Frontal cortex (tissue), 4 donors: ENCODE results near the gene MARVELD1. TPM values are rescaled to one million over a fixed set of nuclear protein-coding genes. Genes with fewer than 3 reads are reported as not detected.

ENCODE experiments used
- DNase-seq, 2 donors: peaks; one replicate each; pipeline ENCODE4 v3.0.0; 2012; ENCODE audit warnings: low spot score in 2 of 2
- FAIRE-seq: peaks from 2 replicates; lab custom pipeline; 2012; peaks lifted over from hg19 to GRCh38; lab: Jason Lieb, UNC
- total RNA-seq: library from RNA; depleted of rRNA; stranded (reverse); fragments of >200 nt; gene quantifications from one replicate; pipeline ENCODE4 v1.2.3, GENCODE V29; 2014
- donor health status: control.
- donor health status: control.
- donor health status: control.

MARVELD1 gene
- total RNA-seq, 1 donor from 2014 or later: 6.1 TPM

GRCh38 chr10:97743169-97743943 lies 29.8 kb downstream of the MARVELD1 start:
- DNase-seq (no peak), FAIRE-seq (no peak)

DNA sequence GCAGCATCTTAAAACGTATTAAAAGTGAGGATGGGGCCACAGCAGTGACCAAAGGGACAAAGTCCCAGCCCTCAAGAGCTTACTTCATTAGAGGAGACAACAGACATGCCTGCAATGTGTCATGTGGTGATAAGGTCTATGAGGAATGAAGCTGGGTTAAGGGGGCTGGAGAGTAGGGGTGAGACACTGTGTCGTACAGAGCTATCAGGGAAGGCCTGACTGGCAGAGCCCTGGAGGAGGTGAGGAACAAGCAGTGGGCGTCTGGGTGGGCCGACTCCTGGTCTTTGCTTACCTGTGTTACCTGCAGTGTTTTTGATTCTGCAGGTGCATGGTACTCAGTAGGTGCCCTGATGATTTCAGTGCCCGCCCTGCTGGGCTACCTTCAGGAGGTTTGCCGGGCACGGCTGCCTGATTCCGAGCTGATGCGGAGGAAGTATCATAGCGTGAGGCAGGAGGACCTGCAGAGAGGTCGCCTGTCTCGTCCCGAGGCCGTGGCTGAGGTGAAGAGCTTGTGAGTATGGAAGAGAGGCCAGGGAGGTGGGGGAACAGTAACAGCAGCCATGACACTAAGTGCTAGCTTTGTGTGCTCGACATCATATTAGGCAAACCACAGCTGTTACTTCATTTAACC lies 31.0 kb downstream of the MARVELD1 start:
- FAIRE-seq: no peak
- DNase-seq: no peak

- DNase-seq: no peak
- no peak for FAIRE-seq
These were observed 34.0 kb downstream of the MARVELD1 start for GRCh38 chr10:97747573-97747972.

GRCh38 chr10:97748116-97748515 lies 34.6 kb downstream of the MARVELD1 start:
- FAIRE-seq: no peak
- DNase-seq: no peak

- DNase-seq: no peak
- no peak for FAIRE-seq
These were observed 39.4 kb downstream of the MARVELD1 start for GRCh38 chr10:97752956-97753355.

DNA sequence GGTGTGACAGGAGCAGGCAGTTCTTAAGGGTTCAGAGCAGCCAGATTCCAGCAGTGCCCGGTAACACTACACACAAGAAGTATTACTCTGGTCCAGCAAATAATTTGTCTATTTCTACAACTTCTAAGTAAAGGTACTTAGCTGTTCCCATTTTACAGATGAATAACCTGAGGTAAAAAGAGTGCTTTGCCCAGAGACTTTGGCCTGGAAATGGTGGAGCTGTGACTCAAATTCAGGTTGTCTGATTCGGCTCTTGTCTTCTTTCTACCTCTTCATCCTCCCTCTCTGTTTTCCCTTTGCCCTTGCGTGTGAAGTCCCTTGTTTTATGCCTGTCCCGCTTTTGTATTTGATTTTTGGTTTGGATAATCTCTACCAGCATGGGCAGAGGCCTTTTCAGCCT lies 41.2 kb downstream of the MARVELD1 start:
- no peak for FAIRE-seq

DNA sequence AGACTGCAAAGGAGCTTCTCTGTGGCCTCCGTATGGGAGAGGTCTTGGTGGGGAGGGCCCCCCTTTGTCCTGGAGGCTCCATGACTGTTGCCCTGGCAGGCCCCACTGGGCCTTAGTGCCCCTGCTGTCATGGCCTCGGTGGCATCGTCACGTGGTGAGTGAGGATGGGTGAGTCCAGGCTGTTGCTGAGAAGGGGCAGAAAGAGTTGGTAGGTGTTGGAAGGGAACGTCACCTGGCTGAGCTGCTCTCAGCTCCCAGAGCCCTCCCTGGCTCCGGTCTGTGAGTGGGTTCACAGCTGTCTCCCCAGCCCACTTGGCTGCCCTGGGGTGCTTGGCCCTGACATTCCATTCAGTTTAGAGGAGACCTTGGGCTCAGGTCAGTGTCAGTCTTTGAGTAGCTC lies 42.2 kb downstream of the MARVELD1 start:
- DNase-seq (no peak), FAIRE-seq (no peak)

More for the DNA sequence above, 41.2 kb downstream of the MARVELD1 start:
- DNase-seq: no peak

- no peak for FAIRE-seq
- DNase-seq: no peak
These were observed 43.9 kb downstream of the MARVELD1 start for GRCh38 chr10:97757471-97757870.

DNA sequence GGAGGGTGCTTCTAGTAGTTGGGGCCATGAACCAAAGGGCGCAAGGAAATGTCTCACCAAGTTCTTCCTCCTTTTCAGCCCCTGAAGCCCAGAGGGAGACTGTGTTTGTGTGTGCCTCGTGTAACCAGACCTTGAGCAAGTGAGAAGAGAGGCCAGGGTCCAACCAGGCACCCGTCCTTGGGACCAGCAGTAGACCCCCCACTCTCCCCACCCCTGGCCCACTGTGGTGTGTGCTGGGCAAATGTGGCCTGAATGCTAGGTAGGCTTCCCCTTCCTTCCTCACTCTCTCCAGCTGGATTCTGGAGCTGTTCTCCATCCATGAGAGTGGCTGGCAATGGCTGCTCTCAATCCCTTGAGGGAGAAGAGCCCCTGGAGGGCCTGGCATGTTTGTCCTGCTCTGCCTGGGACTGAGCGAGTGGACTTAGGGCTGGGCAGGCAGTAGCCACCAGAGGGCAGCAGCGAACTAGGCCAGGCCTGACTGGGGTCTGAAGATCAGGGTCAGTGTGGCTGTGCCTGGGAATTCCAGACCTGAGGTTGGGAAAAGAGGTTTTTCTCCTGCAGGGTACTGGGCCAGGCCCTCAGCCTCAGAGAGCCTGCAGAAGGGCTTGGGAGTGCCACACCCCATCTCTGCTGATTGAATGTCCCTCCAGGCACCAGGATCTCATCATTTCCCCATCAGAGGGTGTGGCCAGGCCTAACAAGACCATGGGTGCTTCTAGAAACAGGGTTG lies 45.8 kb downstream of the MARVELD1 start:
- FAIRE-seq (no peak), DNase-seq (peak; percentile 67 to 86)

DNA sequence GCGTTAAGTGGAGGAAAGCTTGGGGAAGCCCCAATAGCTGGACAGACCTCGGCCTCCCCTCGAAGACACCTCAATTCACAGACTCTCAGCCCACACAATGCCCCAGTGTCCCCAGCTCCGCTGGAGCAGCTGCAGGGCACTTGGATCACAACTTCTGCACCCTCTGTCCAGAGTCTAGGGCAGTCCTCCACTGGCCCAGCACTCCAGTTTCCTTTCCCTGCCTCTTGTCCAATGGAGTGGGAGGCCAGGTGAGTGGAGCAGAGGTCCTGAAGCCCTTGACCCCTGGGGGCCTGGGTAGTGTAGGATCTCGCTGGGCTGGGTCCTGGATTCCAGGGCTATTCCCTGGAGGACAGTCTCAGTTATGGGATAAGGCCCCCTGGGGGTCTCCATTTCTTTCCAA lies 46.4 kb downstream of the MARVELD1 start:
- FAIRE-seq: no peak
- no peak for DNase-seq

GRCh38 chr10:97760461-97761257 lies 47.1 kb downstream of the MARVELD1 start:
- FAIRE-seq (no peak), DNase-seq (no peak)

DNA sequence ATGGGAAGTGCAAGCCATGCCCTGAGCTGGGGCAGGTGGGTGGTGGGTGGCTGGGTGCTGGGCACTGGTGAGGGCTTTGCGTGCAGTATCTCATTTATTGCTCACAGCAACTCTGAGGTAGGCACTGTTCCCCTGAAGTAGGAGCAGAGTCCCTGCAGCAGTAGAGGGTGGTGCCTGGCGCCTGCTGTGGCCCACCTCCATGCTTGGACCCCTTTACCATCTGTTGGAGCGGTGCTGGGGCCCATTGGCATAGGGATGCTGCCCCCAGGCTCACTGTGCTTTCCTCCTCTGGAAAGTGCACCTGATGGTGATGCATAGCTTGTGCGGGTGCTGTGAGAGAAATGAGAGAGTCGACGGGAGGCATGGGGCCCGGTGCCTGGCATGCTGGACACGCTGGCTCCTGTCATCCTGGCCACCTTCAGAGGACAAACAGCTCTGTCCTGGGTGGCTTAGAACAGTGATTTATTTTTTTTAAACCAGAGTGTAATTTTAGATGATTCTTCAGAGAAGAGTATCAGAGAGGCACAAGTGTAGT lies 47.9 kb downstream of the MARVELD1 start:
- DNase-seq: no peak
- no peak for FAIRE-seq

- DNase-seq (no peak), FAIRE-seq (no peak)
These were observed 48.5 kb downstream of the MARVELD1 start for GRCh38 chr10:97762056-97762455.

DNA sequence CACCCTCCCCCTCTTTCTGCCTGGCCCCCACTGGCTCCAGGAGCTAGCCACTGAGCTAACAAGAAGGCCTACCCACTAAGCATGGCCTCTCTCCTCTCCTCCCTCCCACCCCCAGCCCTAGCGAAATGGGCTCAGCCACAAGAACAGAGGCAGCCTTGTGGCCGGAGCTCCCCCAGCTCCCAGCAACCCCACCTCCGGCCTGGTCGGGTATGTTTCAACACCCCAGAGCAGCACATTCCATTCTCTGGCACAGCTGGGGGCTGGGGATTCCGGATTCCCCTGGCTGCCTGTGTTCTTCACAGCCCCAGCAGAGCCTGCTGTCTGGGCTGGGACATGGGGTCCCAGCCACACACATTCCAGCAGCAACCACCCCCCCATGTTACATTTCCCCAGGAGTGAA lies 49.3 kb downstream of the MARVELD1 start:
- no peak for FAIRE-seq
- no peak for DNase-seq

- no peak for FAIRE-seq
These were observed 49.9 kb downstream of the MARVELD1 start for GRCh38 chr10:97763411-97763810.

DNA sequence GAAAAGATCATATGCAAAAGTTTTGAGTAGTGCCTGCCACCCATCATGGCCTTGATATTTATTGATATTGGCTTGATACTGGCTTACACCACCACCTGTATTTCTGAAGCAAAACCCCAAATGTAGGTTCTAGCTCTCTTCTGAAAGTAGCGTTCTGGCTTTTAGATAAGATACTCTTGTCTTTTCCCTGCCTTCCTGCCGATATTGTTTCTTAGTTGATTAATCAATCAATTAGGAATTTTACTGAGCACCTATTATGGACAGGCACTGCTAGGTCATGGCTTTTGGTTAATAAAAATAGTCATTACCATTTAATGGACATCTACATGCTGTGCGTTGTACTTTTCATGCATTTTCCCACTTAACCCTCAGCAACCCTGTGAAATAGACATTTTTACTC lies 50.4 kb downstream of the MARVELD1 start:
- no peak for DNase-seq
- FAIRE-seq: no peak

More at GRCh38 chr10:97763411-97763810, 49.9 kb downstream of the MARVELD1 start:
- no peak for DNase-seq

- no peak for DNase-seq
- no peak for FAIRE-seq
These were observed 51.0 kb downstream of the MARVELD1 start for GRCh38 chr10:97764519-97764931.

- FAIRE-seq: no peak
- DNase-seq: no peak
These were observed 51.7 kb downstream of the MARVELD1 start for GRCh38 chr10:97765201-97765600.

DNA sequence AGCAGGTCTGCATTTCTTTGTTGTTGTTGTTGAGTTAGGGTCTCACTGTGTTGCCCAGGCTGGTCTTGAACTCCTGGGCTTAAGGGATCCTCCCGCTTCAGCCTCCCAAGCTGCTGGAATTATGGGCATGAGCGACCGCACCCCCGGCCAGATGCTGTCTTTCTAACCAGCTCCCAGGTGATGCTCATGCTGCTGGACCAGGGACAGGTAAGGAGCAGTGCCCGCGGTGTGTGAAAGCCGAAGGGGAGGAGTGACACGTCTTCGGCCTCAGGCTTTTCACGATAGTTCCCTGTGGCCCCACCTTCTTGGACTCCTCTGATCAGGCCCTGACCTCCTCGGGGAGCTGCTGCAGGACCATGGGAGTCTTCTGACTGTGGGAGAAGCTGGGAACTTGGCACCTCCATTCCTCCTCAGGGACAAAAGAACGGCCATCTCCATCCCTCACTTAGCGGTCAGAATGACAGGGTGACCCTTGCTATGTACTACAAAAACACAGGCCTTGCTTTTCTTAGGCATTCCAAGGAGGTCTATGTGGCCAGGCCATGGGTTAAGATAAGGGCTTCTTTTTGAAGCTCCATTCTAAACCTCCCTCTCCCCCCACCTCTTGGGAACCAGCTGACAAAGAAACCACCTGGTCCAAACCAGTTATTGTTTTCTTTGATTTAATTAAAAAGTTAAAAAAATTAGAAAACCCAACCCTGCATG lies 52.7 kb downstream of the MARVELD1 start:
- DNase-seq: no peak
- FAIRE-seq: no peak
